Mucosa of descending colon (tissue), 3 donors: Measurements from ENCODE around the gene LDLRAD4. TPM values are rescaled to one million over a fixed set of nuclear protein-coding genes. Genes with fewer than 3 reads are reported as not detected.
A peak's percentile ranks its signal among the peaks of the same experiment; 100 is the strongest.

Experiments used
- ATAC-seq: fragments of 200-7000 bp; cut with Tn5 transposase; one replicate; pipeline ENCODE4 v1.9.1; 2020; ENCODE audit warnings: mild to moderate bottlenecking, moderate library complexity
- DNase-seq, 3 donors: peaks; one replicate each; pipeline ENCODE4 v3.0.0-alpha.2; 2020
- H3K36me3 ChIP-seq: fragments of 200-600 bp; one replicate; pipeline ENCODE4 v1.8.0; 2021; ENCODE audit warnings: low read depth, mild to moderate bottlenecking
- H3K4me1 ChIP-seq: fragments of 200-600 bp; one replicate; pipeline ENCODE4 v1.8.0; 2021; ENCODE audit warnings: low read depth, mild to moderate bottlenecking
- H3K4me3 ChIP-seq: fragments of 200-600 bp; one replicate; pipeline ENCODE4 v1.8.0; 2021; ENCODE audit warnings: mild to moderate bottlenecking
- H3K9me3 ChIP-seq: fragments of 200-600 bp; one replicate; pipeline ENCODE4 v1.8.0; 2021; ENCODE audit warnings: mild to moderate bottlenecking
- CTCF ChIP-seq: fragments of 200-600 bp; IDR thresholded peaks from one replicate; pipeline ENCODE4 v1.8.0; 2022; ENCODE audit warnings: antibody characterized with exemption, mild to moderate bottlenecking
- intact Hi-C, 2 donors: fragments of 100-400 bp; cut with DNase I in 1 of 2; cut with micrococcal nuclease in 1 of 2; formaldehyde crosslinking; loops; one replicate each; pipeline versions ENCODE4 v1.11.0 to v1.11.1; 2022; cut with DNase I, micrococcal nuclease
- total RNA-seq, 3 donors: library from RNA; stranded (reverse); fragmentation: NEBNext Ultra II Directional in 2 of 3; extraction: Animal tissue kit (Norgen Biotek cat#: 25700) in 2 of 3; gene quantifications; one replicate each; pipeline versions ENCODE4 v1.2.1 to v1.2.4, GENCODE V29; 2021 to 2023
- donor health status: DM: no; HTN: no; CAD: no; lungs with moderate emphysema.
- donor health status: DM: no; HTN: no; CAD: no.
- donor health status: DM: no; HTN: yes; CAD: no.

The LDLRAD4 gene
- total RNA-seq, 3 donors from 2014 or later: 36.8 to 41.0 (median 37.4) TPM

DNA sequence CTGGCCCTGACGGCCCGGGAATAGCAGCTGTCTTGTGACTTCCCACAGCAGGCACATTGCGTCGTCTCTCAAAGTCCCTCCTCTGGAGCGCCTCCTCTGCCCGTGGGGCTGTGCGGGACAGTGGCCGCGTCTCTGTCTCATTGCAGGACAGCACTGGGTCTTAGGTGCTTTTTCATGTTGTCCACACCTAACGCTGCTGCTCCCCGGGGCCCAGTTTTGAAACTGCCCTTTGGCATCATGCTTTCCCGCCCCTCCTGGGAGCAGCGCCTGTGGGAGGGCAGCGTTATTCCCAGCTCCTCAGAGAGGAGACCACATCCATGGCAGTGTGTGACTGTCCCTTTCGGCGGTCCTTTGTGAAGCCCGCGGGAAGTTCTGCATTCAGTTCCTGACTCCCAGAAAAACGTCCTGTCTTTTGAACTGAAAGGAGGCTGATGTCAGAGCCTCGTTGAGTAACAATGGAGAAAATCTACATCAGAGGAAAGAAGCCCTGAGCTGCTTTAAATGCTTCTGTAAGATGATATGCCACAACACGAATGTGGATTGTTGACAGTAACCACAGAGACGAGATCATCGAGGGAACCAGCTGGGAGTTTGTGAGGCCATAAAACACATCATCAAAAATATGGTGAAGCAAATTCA is 281.8 kb downstream of the LDLRAD4 start:
- DNase-seq: no peak
- peak; percentile 32 for ATAC-seq
- TF ChIP-seq CTCF: no peak
- intact Hi-C loops: no loop called here
- H3K4me3 ChIP-seq: no peak overlapping the region
- H3K4me1 ChIP-seq: no peaks in the 10 kb centered on the region
- H3K9me3 ChIP-seq: no peaks in the 10 kb centered on the region
- H3K36me3 ChIP-seq: no peaks in the 10 kb centered on the region

- intact Hi-C loops: no loop called here
- no peak for TF ChIP-seq CTCF
- no peaks in the 10 kb centered on the region for H3K4me1 ChIP-seq
- H3K9me3 ChIP-seq: no peaks in the 10 kb centered on the region
- H3K4me3 ChIP-seq: no peak overlapping the region
- H3K36me3 ChIP-seq: no peaks in the 10 kb centered on the region
- DNase-seq (peak in 1 of 3 donors; percentile 19), ATAC-seq (peak; percentile 48)
These were observed 282.4 kb downstream of the LDLRAD4 start for GRCh38 chr18:13500869-13501542.

DNA sequence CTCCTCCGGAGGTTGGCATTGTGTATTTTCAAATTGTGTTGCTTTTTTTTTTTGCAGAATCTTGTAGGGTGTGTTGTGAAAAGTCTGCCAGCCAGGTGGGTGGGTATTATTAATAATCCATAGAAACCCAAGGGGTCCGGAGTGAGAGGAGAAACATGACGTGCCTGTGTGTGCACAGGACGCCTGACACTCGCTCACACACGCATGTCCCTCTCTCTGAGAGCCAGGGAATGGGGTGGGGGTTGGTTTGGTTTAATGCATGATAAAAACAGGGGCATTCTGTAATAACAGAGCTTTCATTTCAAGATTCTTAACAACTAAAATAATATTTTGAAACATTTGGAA is 283.0 kb downstream of the LDLRAD4 start:
- no peak for TF ChIP-seq CTCF
- ATAC-seq: no peak
- H3K9me3 ChIP-seq: no peaks in the 10 kb centered on the region
- H3K4me1 ChIP-seq: no peaks in the 10 kb centered on the region
- intact Hi-C loops: no loop called here
- no peaks in the 10 kb centered on the region for H3K36me3 ChIP-seq
- no peak overlapping the region for H3K4me3 ChIP-seq
- no peak for DNase-seq

DNA sequence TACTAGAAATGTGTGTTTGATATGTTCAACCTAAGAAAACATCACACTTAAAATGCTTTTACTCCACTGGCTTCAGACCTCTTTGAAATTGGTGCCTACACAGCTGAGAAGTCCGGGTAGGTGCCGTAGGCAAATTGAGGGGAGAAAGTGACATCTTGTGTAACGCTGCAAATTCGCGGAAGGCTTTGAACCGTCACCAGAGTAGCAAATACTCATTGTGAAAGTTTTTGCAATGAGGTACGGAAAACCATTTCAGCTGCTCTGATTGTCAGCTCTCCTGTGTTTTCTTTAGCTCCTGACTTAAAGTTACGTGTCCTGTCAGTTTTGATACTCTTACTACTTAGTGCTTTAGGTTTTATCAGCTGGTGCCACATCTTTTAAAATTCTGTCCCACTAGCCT is 283.3 kb downstream of the LDLRAD4 start:
- no peak for TF ChIP-seq CTCF
- intact Hi-C loops: no loop called here
- no peak overlapping the region for H3K4me3 ChIP-seq
- ATAC-seq (no peak), DNase-seq (no peak)
- no peaks in the 10 kb centered on the region for H3K36me3 ChIP-seq
- no peaks in the 10 kb centered on the region for H3K9me3 ChIP-seq
- H3K4me1 ChIP-seq: no peaks in the 10 kb centered on the region

GRCh38 chr18:13502585-13502984 is 284.0 kb downstream of the LDLRAD4 start:
- H3K9me3 ChIP-seq: no peaks in the 10 kb centered on the region
- H3K4me3 ChIP-seq: no peak overlapping the region
- DNase-seq (no peak), ATAC-seq (no peak)
- no peaks in the 10 kb centered on the region for H3K36me3 ChIP-seq
- no peak for TF ChIP-seq CTCF
- H3K4me1 ChIP-seq: no peaks in the 10 kb centered on the region
- intact Hi-C loops: no loop called here
